ENCODE measurements around the gene COL4A2.

COL4A2 gene

DNA sequence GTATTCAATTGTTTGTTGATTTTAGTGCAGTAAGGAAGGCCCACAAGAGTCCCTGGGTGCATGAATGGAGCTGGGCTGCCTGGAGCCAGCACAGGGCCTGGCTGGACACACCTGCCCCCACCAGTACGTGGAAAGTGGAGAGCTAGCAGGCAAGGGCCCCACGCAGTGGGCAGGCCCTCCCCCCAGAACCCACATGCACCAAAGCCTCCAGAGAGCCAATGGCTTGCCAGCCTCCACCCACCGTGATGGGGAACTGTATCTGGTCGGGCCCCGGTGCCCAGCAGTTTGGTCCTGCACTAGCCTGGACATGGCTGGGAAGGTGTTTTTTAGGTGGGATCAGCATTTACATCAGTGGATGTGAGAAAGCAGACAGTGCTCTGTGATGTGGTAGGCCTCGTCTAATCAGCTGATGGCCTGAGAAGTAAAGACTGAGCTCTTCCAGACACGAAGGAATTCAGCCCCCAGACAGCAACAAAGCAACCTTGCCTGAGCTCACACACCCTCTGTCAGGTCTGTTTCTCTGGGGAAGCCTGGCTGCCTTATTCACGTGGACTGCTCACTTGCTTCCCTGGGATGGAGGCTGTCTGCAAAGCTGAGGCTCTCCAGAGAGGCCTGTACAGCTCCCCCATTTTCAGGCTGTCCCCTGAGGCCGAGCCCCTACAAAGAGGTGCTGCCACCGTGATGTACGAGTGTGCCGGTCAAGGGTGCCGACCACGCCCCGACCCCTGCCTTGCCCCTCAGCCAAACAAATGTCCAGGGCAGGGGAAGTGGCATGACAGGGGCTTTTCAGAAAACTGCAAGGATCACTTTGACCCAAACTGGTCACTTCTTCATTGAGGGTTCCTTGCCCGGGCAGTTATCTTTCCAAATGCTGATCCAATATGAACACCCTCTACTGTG lies 226.9 kb downstream of the COL4A2 start:
- TF ChIP-seq POLR2AphosphoS5 (IDR thresholded peaks at IDR 0.05; ENCODE audit: low read depth, low read length) (no peak), POLR2A (IDR thresholded peaks at IDR 0.05; ENCODE audit: low read depth, low read length) (no peak), TAF1 (IDR thresholded peaks at IDR 0.05; ENCODE audit: borderline replicate concordance, low read depth, low read length) (no peak)
- FAIRE-seq (no peak), DNase-seq (ENCODE audit: insufficient read length) (no peak)

DNA sequence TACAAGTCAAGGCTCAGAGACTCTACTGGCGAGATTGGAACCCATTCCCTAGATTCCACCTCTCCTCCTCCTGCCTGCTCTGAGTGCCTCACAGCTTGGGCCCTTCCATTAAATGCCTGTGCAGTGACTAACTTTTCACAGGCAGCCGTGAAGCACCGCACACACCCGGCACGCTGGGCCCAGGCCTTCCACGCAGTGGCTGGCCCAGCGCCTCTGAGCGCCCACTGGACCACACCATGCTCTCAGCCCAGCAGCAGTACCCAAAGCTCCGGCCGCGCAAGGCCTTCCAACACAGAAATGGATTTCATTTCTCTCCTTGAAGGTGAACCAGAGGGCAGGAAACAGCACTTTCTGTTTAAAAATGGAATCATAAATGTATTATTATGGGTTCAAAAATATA lies 228.4 kb downstream of the COL4A2 start:
- DNase-seq (ENCODE audit: insufficient read length) (no peak), FAIRE-seq (no peak)
- no peak for TF ChIP-seq POLR2AphosphoS5 (IDR thresholded peaks at IDR 0.05; ENCODE audit: low read depth, low read length)

DNA sequence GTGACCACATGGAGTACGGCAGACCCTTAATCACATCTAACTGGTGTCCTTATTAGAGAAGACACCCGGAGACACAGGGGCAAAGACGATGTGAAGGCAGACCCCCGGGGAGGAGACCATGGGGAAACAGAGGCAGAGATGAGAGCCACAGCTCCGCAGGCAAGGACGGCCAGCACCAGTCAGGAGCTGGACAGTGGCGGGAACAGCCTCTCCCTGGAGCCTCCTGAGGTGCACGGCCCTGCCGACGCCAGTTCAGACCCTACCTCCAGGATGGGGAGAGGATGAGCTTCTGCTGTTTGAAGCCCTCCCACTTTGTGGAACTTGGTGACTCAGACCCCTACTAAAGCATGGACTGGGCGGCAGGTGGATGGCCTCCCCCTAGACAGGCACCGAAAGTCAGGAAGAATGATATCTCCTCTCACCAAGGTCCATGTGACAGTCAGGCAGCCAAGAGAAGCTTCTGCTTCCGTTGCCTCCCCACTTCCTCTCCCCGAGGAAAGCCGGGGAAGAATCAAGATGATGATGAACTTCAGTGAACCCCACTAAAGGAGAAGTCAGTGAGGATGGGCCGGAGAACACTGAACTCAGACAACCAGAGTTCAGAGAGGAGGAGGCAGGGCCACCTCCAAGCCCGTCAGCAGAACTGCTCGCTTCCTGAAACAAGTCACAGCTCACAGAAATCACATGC lies 229.1 kb downstream of the COL4A2 start:
- FAIRE-seq: no peak
- TF ChIP-seq TAF1 (IDR thresholded peaks at IDR 0.05; ENCODE audit: borderline replicate concordance, low read depth, low read length) (no peak), POLR2AphosphoS5 (IDR thresholded peaks at IDR 0.05; ENCODE audit: low read depth, low read length) (no peak), POLR2A (IDR thresholded peaks at IDR 0.05; ENCODE audit: low read depth, low read length) (no peak)
- no peak for DNase-seq (ENCODE audit: insufficient read length)

DNA sequence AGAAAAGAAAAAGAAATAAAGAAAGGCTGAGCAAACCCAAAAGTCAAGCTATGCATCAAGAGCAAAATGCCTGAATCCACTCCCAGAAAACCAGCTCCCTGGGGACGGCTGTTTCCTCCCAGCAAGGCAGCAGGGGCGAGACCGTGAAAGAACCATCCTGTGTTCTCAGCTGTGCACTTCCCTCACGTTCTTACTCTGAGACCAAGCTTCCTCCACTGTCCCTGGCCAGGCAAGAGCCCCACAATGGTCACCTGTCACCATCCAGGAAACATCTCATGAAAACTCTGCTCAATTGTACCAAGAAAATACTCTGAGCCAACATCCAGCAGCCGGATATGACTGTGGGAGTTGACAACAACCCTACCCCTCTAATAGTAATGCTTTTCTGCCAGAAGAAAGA lies 231.5 kb downstream of the COL4A2 start:
- DNase-seq (ENCODE audit: insufficient read length) (no peak), FAIRE-seq (peak; percentile 78)
- TF ChIP-seq POLR2AphosphoS5 (IDR thresholded peaks at IDR 0.05; ENCODE audit: low read depth, low read length) (no peak), POLR2A (IDR thresholded peaks at IDR 0.05; ENCODE audit: low read depth, low read length) (no peak), TAF1 (IDR thresholded peaks at IDR 0.05; ENCODE audit: borderline replicate concordance, low read depth, low read length) (no peak)

DNA sequence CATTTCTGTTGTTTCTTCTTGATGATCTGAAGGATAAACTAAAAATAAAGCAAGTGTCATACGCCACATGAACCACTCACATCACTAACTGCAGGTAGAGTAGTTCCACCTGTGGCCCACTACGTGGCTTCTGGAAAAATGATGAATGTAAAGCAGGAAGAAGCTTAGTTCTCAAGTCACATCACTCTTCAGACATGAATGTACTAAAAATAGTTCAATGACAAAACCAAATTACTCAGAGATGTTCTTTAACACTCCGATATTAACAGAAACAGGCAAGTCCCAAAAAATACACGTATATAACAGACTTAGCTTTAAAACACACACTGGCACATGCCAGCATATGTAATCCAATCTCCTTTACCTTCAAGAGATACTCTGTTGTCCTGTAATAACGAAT lies 232.8 kb downstream of the COL4A2 start:
- TF ChIP-seq POLR2A (IDR thresholded peaks at IDR 0.05; ENCODE audit: low read depth, low read length): no peak
- no peak for TF ChIP-seq POLR2AphosphoS5 (IDR thresholded peaks at IDR 0.05; ENCODE audit: low read depth, low read length)
- FAIRE-seq (no peak), DNase-seq (ENCODE audit: insufficient read length) (no peak)

DNA sequence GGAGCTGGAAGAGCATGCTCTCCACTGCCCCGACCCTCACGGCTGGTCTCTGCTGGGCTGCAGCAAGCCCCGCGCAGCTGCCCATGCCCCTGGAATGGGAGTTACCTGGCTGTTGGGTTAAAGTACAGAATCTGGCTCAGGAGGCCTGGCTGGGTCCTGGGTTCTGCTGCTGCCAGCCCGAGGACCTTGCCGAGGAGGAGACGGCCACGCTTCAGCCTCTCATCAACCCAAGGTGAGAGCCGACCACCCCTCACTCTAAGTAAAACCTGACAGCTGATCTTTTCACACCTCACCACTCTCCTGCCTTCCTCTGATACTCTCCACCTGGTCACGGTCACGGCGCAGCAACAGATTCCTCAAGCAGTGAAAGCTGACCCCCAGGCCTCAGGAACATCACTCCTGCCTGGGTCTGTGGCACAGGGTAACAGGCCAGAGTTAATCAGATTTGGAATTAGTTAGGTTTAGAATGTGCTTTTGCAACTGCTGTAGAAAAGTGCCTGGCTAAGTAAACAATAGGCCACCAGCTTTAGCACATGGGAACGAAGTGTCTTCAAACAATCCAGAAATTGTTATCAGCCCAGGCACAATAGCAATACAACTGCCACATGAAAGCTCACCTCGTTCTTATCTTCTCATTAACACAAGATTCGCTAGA lies 233.9 kb downstream of the COL4A2 start:
- no peak for TF ChIP-seq POLR2AphosphoS5 (IDR thresholded peaks at IDR 0.05; ENCODE audit: low read depth, low read length)
- TF ChIP-seq TAF1 (IDR thresholded peaks at IDR 0.05; ENCODE audit: borderline replicate concordance, low read depth, low read length): no peak
- TF ChIP-seq POLR2A (IDR thresholded peaks at IDR 0.05; ENCODE audit: low read depth, low read length): no peak
- DNase-seq (ENCODE audit: insufficient read length) (no peak), FAIRE-seq (no peak)

DNA sequence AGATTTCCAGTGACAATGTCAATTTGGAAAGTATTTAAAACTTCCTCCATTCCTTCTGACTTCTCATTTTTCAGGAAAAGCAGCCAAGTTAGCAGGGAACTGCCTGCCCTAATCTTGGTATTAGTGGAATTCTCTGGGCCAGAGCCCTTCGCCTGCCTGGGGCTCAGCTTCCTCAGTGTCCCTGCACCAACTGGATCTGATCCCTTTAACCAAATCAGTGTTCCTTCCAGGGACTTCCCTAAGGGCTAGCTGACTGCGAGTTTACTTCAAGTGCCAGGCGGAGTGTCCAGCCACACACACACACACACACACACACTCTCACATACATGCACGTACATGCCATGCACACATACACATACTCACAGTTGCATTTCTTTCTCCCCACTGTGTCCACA lies 234.4 kb downstream of the COL4A2 start:
- FAIRE-seq: no peak
- TF ChIP-seq POLR2AphosphoS5 (IDR thresholded peaks at IDR 0.05; ENCODE audit: low read depth, low read length) (no peak), POLR2A (IDR thresholded peaks at IDR 0.05; ENCODE audit: low read depth, low read length) (no peak), TAF1 (IDR thresholded peaks at IDR 0.05; ENCODE audit: borderline replicate concordance, low read depth, low read length) (no peak)
- DNase-seq (ENCODE audit: insufficient read length): no peak

DNA sequence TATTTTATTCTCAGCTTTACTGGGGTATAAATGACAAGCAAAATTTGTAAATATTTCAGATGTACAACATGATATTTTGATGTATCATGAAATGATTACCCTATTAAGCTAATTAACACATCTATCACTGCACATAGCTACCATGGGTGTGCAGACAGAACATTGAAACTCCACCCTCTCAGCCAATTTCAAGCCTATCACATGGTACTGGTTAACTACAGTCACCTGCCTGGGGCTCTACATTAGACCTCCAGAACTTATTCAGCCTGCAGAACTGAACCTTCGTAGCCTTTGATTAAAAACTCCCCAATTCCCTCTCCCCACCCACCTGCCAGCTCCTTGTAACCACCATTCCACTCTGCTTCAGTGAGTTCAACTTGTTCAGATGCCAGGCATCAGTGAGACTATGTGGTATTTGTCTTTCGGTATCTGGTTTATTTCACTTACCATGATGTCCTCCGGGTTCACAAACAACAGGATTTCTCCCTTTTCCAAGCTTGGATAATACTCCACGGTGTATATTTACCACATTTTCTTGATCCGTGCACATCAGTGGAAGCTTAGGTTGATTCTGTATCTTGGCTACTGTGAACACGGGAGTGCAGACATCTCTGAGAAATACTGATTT lies 235.2 kb downstream of the COL4A2 start:
- TF ChIP-seq POLR2A (IDR thresholded peaks at IDR 0.05; ENCODE audit: low read depth, low read length) (no peak), POLR2AphosphoS5 (IDR thresholded peaks at IDR 0.05; ENCODE audit: low read depth, low read length) (no peak), TAF1 (IDR thresholded peaks at IDR 0.05; ENCODE audit: borderline replicate concordance, low read depth, low read length) (no peak)
- FAIRE-seq (no peak), DNase-seq (ENCODE audit: insufficient read length) (no peak)

DNA sequence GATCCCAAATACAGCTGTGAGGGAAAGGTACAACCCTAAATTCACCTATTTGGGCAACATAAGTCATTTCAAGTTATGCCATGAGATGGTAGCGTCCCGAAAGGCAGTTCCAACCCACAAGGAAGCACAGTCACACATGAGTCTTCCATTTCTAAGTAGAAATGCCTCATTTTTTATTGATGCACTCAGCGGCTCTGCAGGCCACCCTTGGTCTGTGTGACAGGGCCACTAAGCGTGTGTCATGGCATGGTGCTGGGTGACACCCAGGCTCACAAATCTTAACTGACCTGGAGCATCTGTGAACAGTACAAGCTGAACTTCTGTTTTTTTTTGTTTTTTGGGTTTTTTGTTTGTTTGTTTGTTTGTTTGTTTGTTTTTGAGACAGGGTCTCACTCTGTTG lies 239.3 kb downstream of the COL4A2 start:
- FAIRE-seq (no peak), DNase-seq (ENCODE audit: insufficient read length) (no peak)
- TF ChIP-seq POLR2A (IDR thresholded peaks at IDR 0.05; ENCODE audit: low read depth, low read length): no peak
- no peak for TF ChIP-seq POLR2AphosphoS5 (IDR thresholded peaks at IDR 0.05; ENCODE audit: low read depth, low read length)
- no peak for TF ChIP-seq TAF1 (IDR thresholded peaks at IDR 0.05; ENCODE audit: borderline replicate concordance, low read depth, low read length)

DNA sequence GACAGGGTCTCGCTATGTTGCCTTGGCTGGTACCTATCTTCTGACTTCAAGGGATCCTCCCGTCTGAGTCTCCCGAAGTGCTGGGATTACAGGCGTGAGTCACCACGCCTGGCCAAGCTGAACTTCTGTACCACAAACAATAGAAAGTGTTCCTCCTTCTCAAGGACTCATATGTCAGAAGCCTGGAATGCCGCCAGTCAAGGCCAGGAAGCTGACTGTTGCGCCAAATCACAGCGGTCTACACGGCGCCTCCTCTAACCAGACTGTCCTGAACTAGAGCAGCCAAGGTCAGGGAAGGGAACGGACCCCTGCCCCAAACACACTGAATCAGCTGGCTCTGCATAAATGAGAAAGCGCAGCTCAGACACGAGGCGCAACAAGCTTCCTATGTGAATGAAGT lies 239.8 kb downstream of the COL4A2 start:
- FAIRE-seq: no peak

More for the DNA sequence above, 239.8 kb downstream of the COL4A2 start:
- no peak for DNase-seq (ENCODE audit: insufficient read length)
- TF ChIP-seq TAF1 (IDR thresholded peaks at IDR 0.05; ENCODE audit: borderline replicate concordance, low read depth, low read length) (no peak), POLR2A (IDR thresholded peaks at IDR 0.05; ENCODE audit: low read depth, low read length) (no peak), POLR2AphosphoS5 (IDR thresholded peaks at IDR 0.05; ENCODE audit: low read depth, low read length) (no peak)
